HepG2 (cell line): ENCODE measurements around the gene POLE3.

Source experiments
- ASH2L ChIP-seq: fragments of 300-600, 200-600 bp; sonication (generic); IDR thresholded peaks from 2 replicates; pipeline ENCODE4 v1.7.0; 2017; ENCODE audit warnings: low read depth, mild to moderate bottlenecking, moderate library complexity, mixed read lengths, low read length; ENCODE audit not compliant: insufficient read length
- KLF16 ChIP-seq, 2 experiments: sonication (generic) in 1 of 2; formaldehyde crosslinking in 1 of 2; IDR thresholded peaks; 2 replicates each; pipeline versions ENCODE4 v1.6.1 to v1.8.0; 2016 to 2023; ENCODE audit warnings: missing genetic modification reagents in 2 of 2, missing compliant biosample characterization in 1 of 2
- ZNF513 ChIP-seq: sonication (generic); formaldehyde crosslinking; conservative IDR thresholded peaks from 2 replicates; pipeline ENCODE4 v1.5.0; 2020; ENCODE audit warnings: missing genetic modification reagents
- ZNF549 ChIP-seq: sonication (generic); formaldehyde crosslinking; IDR thresholded peaks from 2 replicates; pipeline ENCODE4 v1.5.0; 2020; ENCODE audit warnings: missing genetic modification reagents
- TF ChIP-seq, protein P1 (sequence below): sonication (generic); formaldehyde crosslinking; conservative IDR thresholded peaks from 2 replicates; pipeline ENCODE4 v1.4.0; 2020; ENCODE audit warnings: missing genetic modification reagents

DNA sequence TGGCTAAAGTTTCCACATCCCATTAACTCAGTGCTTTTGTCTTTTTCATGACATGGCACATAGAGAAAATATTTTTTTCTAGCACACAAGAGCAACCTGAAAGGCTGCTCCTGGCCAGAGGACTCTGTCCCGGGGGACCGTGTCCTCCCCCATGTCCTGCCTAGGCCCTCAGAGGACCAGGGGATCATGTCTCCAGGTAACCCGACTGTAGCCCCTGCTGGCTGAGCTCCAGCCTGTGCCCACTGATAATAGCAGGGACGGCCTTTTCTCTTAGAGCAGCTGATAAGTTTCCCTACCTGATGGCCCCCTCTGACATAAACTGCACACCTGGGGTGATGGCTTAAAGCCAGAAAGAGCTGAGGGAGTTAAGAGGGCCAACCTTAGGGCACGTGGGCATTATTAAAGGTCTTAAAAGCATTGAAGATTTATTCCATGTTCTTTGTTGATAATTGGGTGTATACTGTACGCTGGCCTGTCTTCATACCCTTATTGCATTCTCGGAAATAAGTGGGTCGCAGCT lies 39.6 kb downstream of the POLE3 start:
- TF ChIP-seq ZNF549 (CRISPR knock-in tag) (no peak), KLF16 (CRISPR knock-in tag; IDR thresholded peaks at IDR 0.05) (no peak), ASH2L (no peak), ZNF513 (CRISPR knock-in tag) (no peak)
- TF ChIP-seq, protein P1, sequence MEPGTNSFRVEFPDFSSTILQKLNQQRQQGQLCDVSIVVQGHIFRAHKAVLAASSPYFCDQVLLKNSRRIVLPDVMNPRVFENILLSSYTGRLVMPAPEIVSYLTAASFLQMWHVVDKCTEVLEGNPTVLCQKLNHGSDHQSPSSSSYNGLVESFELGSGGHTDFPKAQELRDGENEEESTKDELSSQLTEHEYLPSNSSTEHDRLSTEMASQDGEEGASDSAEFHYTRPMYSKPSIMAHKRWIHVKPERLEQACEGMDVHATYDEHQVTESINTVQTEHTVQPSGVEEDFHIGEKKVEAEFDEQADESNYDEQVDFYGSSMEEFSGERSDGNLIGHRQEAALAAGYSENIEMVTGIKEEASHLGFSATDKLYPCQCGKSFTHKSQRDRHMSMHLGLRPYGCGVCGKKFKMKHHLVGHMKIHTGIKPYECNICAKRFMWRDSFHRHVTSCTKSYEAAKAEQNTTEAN (CRISPR knock-in tag) = no peak
